Ishikawa (cell line): ENCODE measurements around the gene ZNF554.

Experiments used
- CEBPB ChIP-seq: IDR thresholded peaks from 2 replicates; pipeline ENCODE4 v1.6.1; 2012
- CREB1 ChIP-seq: IDR thresholded peaks from 2 replicates; pipeline ENCODE4 v1.6.1; 2012; ENCODE audit warnings: low read depth
- EGR1 ChIP-seq: IDR thresholded peaks from 2 replicates; pipeline ENCODE4 v1.6.1; 2012
- EP300 ChIP-seq: IDR thresholded peaks from 2 replicates; pipeline ENCODE4 v1.6.1; 2012; ENCODE audit warnings: borderline replicate concordance
- FOXM1 ChIP-seq: IDR thresholded peaks from 2 replicates; pipeline ENCODE4 v1.6.1; 2012; ENCODE audit warnings: low read depth, borderline replicate concordance
- MAX ChIP-seq: IDR thresholded peaks from 2 replicates; pipeline ENCODE4 v1.6.1; 2012
- NFIC ChIP-seq: IDR thresholded peaks from 2 replicates; pipeline ENCODE4 v1.6.1; 2012
- RAD21 ChIP-seq: IDR thresholded peaks from 2 replicates; pipeline ENCODE4 v1.6.1; 2012; ENCODE audit warnings: low read depth
- REST ChIP-seq: IDR thresholded peaks from 2 replicates; pipeline ENCODE4 v1.6.1; 2012; ENCODE audit warnings: low read depth, mild to moderate bottlenecking
- TAF1 ChIP-seq: IDR thresholded peaks from 2 replicates; pipeline ENCODE4 v1.6.1; 2012; ENCODE audit warnings: low read depth, mild to moderate bottlenecking
- TCF12 ChIP-seq: IDR thresholded peaks from 2 replicates; pipeline ENCODE4 v1.6.1; 2012; ENCODE audit warnings: low read depth
- TEAD4 ChIP-seq: IDR thresholded peaks from 2 replicates; pipeline ENCODE4 v1.6.1; 2012
- YY1 ChIP-seq: IDR thresholded peaks from 2 replicates; pipeline ENCODE4 v1.6.1; 2012; ENCODE audit warnings: low read depth
- ZBTB7A ChIP-seq: IDR thresholded peaks from 2 replicates; pipeline ENCODE4 v1.6.1; 2012; ENCODE audit warnings: low read depth
- TF ChIP-seq, protein P1 (sequence below): IDR thresholded peaks from 2 replicates; pipeline ENCODE4 v1.6.1; 2012

ZNF554 gene

GRCh38 chr19:2774953-2775555 is 44.6 kb upstream of the ZNF554 start:
- TF ChIP-seq NFIC (no peak), ZBTB7A (no peak), MAX (no peak), CEBPB (no peak), YY1 (no peak), RAD21 (no peak), TCF12 (no peak), CREB1 (no peak), TEAD4 (no peak), FOXM1 (no peak), EGR1 (no peak), TAF1 (no peak), REST (no peak)
- TF ChIP-seq, protein P1, sequence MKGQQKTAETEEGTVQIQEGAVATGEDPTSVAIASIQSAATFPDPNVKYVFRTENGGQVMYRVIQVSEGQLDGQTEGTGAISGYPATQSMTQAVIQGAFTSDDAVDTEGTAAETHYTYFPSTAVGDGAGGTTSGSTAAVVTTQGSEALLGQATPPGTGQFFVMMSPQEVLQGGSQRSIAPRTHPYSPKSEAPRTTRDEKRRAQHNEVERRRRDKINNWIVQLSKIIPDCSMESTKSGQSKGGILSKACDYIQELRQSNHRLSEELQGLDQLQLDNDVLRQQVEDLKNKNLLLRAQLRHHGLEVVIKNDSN, result no peak

DNA sequence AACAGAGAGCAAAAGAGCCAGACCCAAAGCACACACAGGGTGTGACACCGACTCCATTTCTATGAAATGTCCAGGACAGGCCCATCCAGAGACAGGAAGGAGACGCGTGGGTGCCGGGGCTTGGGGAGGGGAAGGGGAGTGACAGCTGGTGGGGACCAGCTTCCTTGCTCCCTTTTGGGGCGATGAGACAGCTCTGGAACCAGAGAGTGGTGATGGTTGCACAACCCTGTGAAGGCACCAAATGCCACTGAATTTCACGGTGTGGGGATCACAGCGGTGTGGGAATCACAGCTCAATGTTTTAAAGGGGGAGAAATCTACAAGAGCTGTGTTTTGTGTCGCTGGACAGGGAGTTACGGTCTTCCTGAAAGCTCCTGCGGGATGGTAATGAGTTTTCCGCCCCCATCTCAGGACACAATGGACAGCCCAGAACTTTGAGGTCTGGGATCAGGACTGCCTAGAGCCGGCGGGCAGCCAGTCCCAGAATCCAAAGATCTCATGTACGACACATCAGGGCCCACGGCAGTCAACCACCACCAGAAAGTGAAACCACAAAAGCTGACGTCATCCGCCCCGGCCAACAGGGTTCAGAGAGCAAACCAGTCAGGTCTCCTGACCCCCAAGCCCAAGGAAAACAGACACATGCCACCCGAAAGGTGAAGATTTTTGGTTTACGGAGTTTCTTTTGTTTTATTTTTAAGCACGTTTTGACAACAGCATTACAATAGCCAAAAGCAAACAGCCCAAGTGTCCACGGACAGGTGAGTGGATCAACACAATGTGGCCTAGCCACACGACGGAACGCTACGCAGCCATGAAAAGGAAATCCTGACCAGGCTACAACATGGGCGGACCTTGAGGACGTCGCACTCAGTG is 43.9 kb upstream of the ZNF554 start:
- TF ChIP-seq FOXM1 (no peak), YY1 (no peak), NFIC (no peak), CEBPB (no peak), EP300 (no peak), CREB1 (no peak)
- TF ChIP-seq, protein P1, result no peak

GRCh38 chr19:2777952-2778683 is 41.5 kb upstream of the ZNF554 start:
- TF ChIP-seq CREB1 (no peak), YY1 (no peak), CEBPB (no peak), EP300 (no peak), REST (no peak), NFIC (no peak), EGR1 (no peak), TCF12 (no peak), ZBTB7A (no peak), TEAD4 (no peak), FOXM1 (no peak), RAD21 (no peak), TAF1 (no peak), MAX (no peak)
- TF ChIP-seq, protein P1, result no peak

GRCh38 chr19:2779121-2779740 is 40.4 kb upstream of the ZNF554 start:
- TF ChIP-seq EP300, result no peak

DNA sequence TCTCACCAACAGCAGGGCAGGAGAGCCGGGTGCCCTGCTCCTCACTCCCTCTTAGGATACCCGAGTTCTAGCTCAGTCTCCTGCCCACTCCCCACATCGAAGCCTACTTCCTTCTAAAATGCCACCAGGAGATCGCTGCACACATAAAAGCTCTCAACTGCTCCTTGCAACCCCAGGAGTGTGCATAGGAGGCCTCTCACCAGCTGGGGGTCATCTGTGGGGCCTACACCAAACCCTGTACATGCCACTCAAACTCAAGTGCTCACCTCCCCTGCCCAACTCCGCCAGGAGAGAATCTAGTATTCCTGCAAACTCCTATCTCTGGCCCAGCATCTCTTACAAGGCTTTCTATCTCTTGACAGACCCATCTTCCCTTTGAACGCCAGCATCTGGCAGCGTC is 39.4 kb upstream of the ZNF554 start:
- TF ChIP-seq, protein P1, result no peak
- TF ChIP-seq ZBTB7A (no peak), YY1 (no peak), NFIC (no peak), FOXM1 (no peak), EGR1 (no peak), CREB1 (no peak), MAX (no peak), CEBPB (no peak), TEAD4 (no peak), TCF12 (no peak), REST (no peak)
